ENCODE measurements around the gene ST8SIA5. TPM values are rescaled to one million over a fixed set of nuclear protein-coding genes. Genes with fewer than 3 reads are reported as not detected.

ST8SIA5 gene
- total and polyA plus RNA-seq, 8 donors, result 0.09 to 0.43 (median 0.27) TPM

- intact Hi-C loops (cut with DNase I), result no loop called here
- DNase-seq, result no peak
Measured at GRCh38 chr18:46767217-46767616, 10.4 kb upstream of the ST8SIA5 start.

GRCh38 chr18:46764586-46764985, 7.7 kb upstream of the ST8SIA5 start:
- Histone ChIP-seq H3K27ac (no peak overlapping the region), H3K9me3 (no peaks in the 10 kb centered on the region), H3K4me3 (no peak overlapping the region), H3K4me1 (no peaks in the 10 kb centered on the region), H3K27me3 (peaks cover 7 to 22% of the 10 kb centered on the region in 2 donors), H3K36me3 (no peaks in the 10 kb centered on the region)
- intact Hi-C loops (cut with DNase I), result no loop called here
- DNase-seq (no peak), ATAC-seq (no peak)
- TF ChIP-seq CTCF (IDR thresholded peaks at IDR 0.05), result no peak

More at GRCh38 chr18:46767217-46767616, 10.4 kb upstream of the ST8SIA5 start:
- Histone ChIP-seq H3K4me1 (no peaks in the 10 kb centered on the region), H3K9me3 (no peaks in the 10 kb centered on the region), H3K4me3 (no peak overlapping the region), H3K27ac (no peak overlapping the region), H3K36me3 (no peaks in the 10 kb centered on the region), H3K27me3 (peaks cover 0 to 6% of the 10 kb centered on the region in 2 donors)
- TF ChIP-seq CTCF (IDR thresholded peaks at IDR 0.05), result no peak
- no peak for ATAC-seq

- Histone ChIP-seq H3K4me1 (peaks cover 13 to 18% of the 10 kb centered on the region in 2 donors), H3K36me3 (no peaks in the 10 kb centered on the region), H3K4me3 (no peak overlapping the region), H3K27me3 (peaks cover 37 to 54% of the 10 kb centered on the region in 2 donors), H3K27ac (no peak overlapping the region), H3K9me3 (no peaks in the 10 kb centered on the region)
- intact Hi-C loops (cut with DNase I), result no loop called here
- no peak for TF ChIP-seq CTCF (IDR thresholded peaks at IDR 0.05)
- ATAC-seq (no peak), DNase-seq (peak in 2 of 4 donors; percentile 29 to 31)
Measured at GRCh38 chr18:46761059-46761769, 4.4 kb upstream of the ST8SIA5 start.

GRCh38 chr18:46759890-46760289, 3.0 kb upstream of the ST8SIA5 start:
- H3K4me1 ChIP-seq, result peaks cover 13 to 23% of the 10 kb centered on the region in 2 donors
- no peaks in the 10 kb centered on the region for H3K36me3 ChIP-seq
- H3K27me3 ChIP-seq, result peaks cover 50 to 67% of the 10 kb centered on the region in 2 donors
- TF ChIP-seq CTCF (IDR thresholded peaks at IDR 0.05), result no peak
- no peaks in the 10 kb centered on the region for H3K9me3 ChIP-seq
- H3K4me3 ChIP-seq, result no peak overlapping the region
- DNase-seq (no peak), ATAC-seq (no peak)
- intact Hi-C loops (cut with DNase I), result no loop called here
- no peak overlapping the region for H3K27ac ChIP-seq

- Histone ChIP-seq H3K27ac (no peak overlapping the region), H3K36me3 (no peaks in the 10 kb centered on the region), H3K9me3 (no peaks in the 10 kb centered on the region), H3K4me3 (peak overlapping the region in 1 of 2 donors; percentile 16), H3K4me1 (peaks cover 13 to 23% of the 10 kb centered on the region in 2 donors), H3K27me3 (peaks cover 50 to 77% of the 10 kb centered on the region in 2 donors)
- DNase-seq, result peak in 1 of 4 donors; percentile 55
- intact Hi-C loops (cut with DNase I), result no loop called here
- ATAC-seq, result no peak
- TF ChIP-seq CTCF (IDR thresholded peaks at IDR 0.05), result no peak
Measured at GRCh38 chr18:46756025-46756558, 761 bp downstream of the ST8SIA5 start.
